Naive B cell (primary cell): ENCODE measurements around the gene CD96. TPM values are rescaled to one million over a fixed set of nuclear protein-coding genes. Genes with fewer than 3 reads are reported as not detected.
A peak's percentile ranks its signal among the peaks of the same experiment; 100 is the strongest.
"Not testable (repeated sequence)": the region's sequence is repeated elsewhere in the genome, so short reads cannot be mapped to it uniquely, and the experiment has no call there.

Experiments used
- ATAC-seq, 2 donors: fragments of 150-1000 bp; cut with Tn5 transposase; 2 replicates each; pipeline ENCODE4 v1.10.0; 2021; ENCODE audit warnings: low read depth in 2 of 2, mild to moderate bottlenecking in 2 of 2, moderate library complexity in 2 of 2
- DNase-seq: peaks from one replicate; pipeline ENCODE4 v3.0.0; 2022
- H3K27ac Mint-ChIP-seq, 6 donors: one replicate each; pipeline ENCODE4 v1.8.0; 2020 to 2022; ENCODE audit warnings: mild to moderate bottlenecking in 6 of 6, mixed read lengths in 6 of 6, moderate library complexity in 5 of 6, inconsistent platforms in 2 of 6
- H3K27me3 Mint-ChIP-seq, 3 donors: one replicate each; pipeline ENCODE4 v1.8.0; 2021 to 2022; ENCODE audit warnings: mixed read lengths in 3 of 3, mild to moderate bottlenecking in 1 of 3
- H3K36me3 Mint-ChIP-seq, 2 donors: one replicate each; pipeline ENCODE4 v1.8.0; 2020 to 2022; ENCODE audit warnings: mixed read lengths in 2 of 2, inconsistent platforms in 1 of 2, mild to moderate bottlenecking in 1 of 2
- H3K4me1 Mint-ChIP-seq, 3 donors: one replicate each; pipeline ENCODE4 v1.8.0; 2020 to 2022; ENCODE audit warnings: mixed read lengths in 3 of 3, inconsistent platforms in 1 of 3, mild to moderate bottlenecking in 1 of 3, moderate library complexity in 1 of 3
- H3K4me3 Mint-ChIP-seq, 8 donors: one replicate each; pipeline ENCODE4 v1.8.0; 2020 to 2022; ENCODE audit warnings: mild to moderate bottlenecking in 8 of 8, mixed read lengths in 8 of 8, moderate library complexity in 8 of 8, inconsistent platforms in 2 of 8
- H3K9me3 Mint-ChIP-seq, 7 donors: one replicate each; pipeline ENCODE4 v1.8.0; 2020 to 2022; ENCODE audit warnings: mixed read lengths in 7 of 7, mild to moderate bottlenecking in 5 of 7, inconsistent platforms in 2 of 7, moderate library complexity in 1 of 7
- polyA plus RNA-seq, 6 donors: library from polyadenylated mRNA; unstranded; fragments of 300-500 nt; fragmentation: Illumina TruSeq; gene quantifications; one replicate each; pipeline ENCODE4 v1.2.3, GENCODE V29; 2021; ENCODE audit warnings: low read depth in 6 of 6

CD96 gene
- polyA plus RNA-seq, 6 donors from 2014 or later: 2.0 to 154 (median 38.9) TPM

- peaks cover 8 to 17% of the 10 kb centered on the region in 2 donors for H3K36me3 Mint-ChIP-seq
- no peaks in the 10 kb centered on the region for H3K27me3 Mint-ChIP-seq
- H3K27ac Mint-ChIP-seq: peak overlapping the region in 4 of 6 donors; percentile 28 to 70 (median 49)
- DNase-seq: no peak
- peaks cover 19 to 38% (median 23%) of the 10 kb centered on the region in 3 donors for H3K4me1 Mint-ChIP-seq
- H3K4me3 Mint-ChIP-seq: peak overlapping the region in 4 of 8 donors; percentile 3 to 26 (median 8)
- ATAC-seq: no peak
- H3K9me3 Mint-ChIP-seq: peaks cover 7 to 34% (median 23%) of the 10 kb centered on the region in 7 donors
These were observed 124.2 kb downstream of the CD96 start for GRCh38 chr3:111666041-111666735.

- peaks cover 8 to 11% of the 10 kb centered on the region in 2 donors for H3K36me3 Mint-ChIP-seq
- H3K4me1 Mint-ChIP-seq: peaks cover 19 to 38% (median 23%) of the 10 kb centered on the region in 3 donors
- peak overlapping the region in 6 of 8 donors; percentile 51 to 82 (median 66) for H3K4me3 Mint-ChIP-seq
- H3K27me3 Mint-ChIP-seq: no peaks in the 10 kb centered on the region
- no peak for ATAC-seq
- H3K9me3 Mint-ChIP-seq: peaks cover 6 to 25% (median 15%) of the 10 kb centered on the region in 7 donors
- peak overlapping the region; percentile 58 to 96 (median 80) for H3K27ac Mint-ChIP-seq
- no peak for DNase-seq
These were observed 125.2 kb downstream of the CD96 start for GRCh38 chr3:111667170-111667569.

- Mint-ChIP-seq H3K4me3 (peak overlapping the region; percentile 6 to 82 (median 60)), H3K4me1 (peaks cover 19 to 35% (median 21%) of the 10 kb centered on the region in 3 donors), H3K36me3 (peaks cover 3 to 5% of the 10 kb centered on the region in 2 donors), H3K9me3 (peaks cover 1 to 20% (median 10%) of the 10 kb centered on the region in 7 donors), H3K27ac (peak overlapping the region; percentile 58 to 96 (median 80)), H3K27me3 (no peaks in the 10 kb centered on the region)
- DNase-seq (peak; percentile 84), ATAC-seq (peak; percentile 98)
These were observed 125.7 kb downstream of the CD96 start for GRCh38 chr3:111667621-111668239.

- ATAC-seq (no peak), DNase-seq (no peak)
- Mint-ChIP-seq H3K36me3 (no peaks in the 10 kb centered on the region), H3K27ac (peak overlapping the region in 4 of 6 donors; percentile 53 to 76 (median 56)), H3K9me3 (peaks cover 0 to 14% (median 7%) of the 10 kb centered on the region in 7 donors), H3K4me3 (peak overlapping the region in 1 of 8 donors; percentile 62), H3K4me1 (peaks cover 18 to 32% (median 20%) of the 10 kb centered on the region in 3 donors), H3K27me3 (no peaks in the 10 kb centered on the region)
These were observed 126.3 kb downstream of the CD96 start for GRCh38 chr3:111668326-111668725.

GRCh38 chr3:111668888-111669488, 127.0 kb downstream of the CD96 start:
- Mint-ChIP-seq H3K27ac (peak overlapping the region in 4 of 6 donors; percentile 53 to 64 (median 56)), H3K36me3 (no peaks in the 10 kb centered on the region), H3K4me3 (peak overlapping the region in 2 of 8 donors; percentile 13 to 42), H3K9me3 (peaks cover 0 to 7% (median 4%) of the 10 kb centered on the region in 7 donors), H3K4me1 (peaks cover 20 to 35% (median 26%) of the 10 kb centered on the region in 3 donors), H3K27me3 (no peaks in the 10 kb centered on the region)
- DNase-seq (peak; percentile 53), ATAC-seq (peak; percentile 18 to 20)

- Mint-ChIP-seq H3K27ac (peak overlapping the region in 1 of 6 donors; percentile 78), H3K27me3 (no peaks in the 10 kb centered on the region), H3K4me3 (no peak overlapping the region), H3K9me3 (peaks cover 0 to 5% (median 2%) of the 10 kb centered on the region in 7 donors), H3K36me3 (no peaks in the 10 kb centered on the region), H3K4me1 (peaks cover 28 to 45% (median 36%) of the 10 kb centered on the region in 3 donors)
- ATAC-seq: no peak
- DNase-seq: no peak
These were observed 128.1 kb downstream of the CD96 start for GRCh38 chr3:111669926-111670630.

GRCh38 chr3:111672461-111672860, 130.5 kb downstream of the CD96 start:
- H3K27me3 Mint-ChIP-seq, H3K36me3 Mint-ChIP-seq, DNase-seq, H3K4me3 Mint-ChIP-seq, H3K9me3 Mint-ChIP-seq, H3K27ac Mint-ChIP-seq, ATAC-seq: not testable (repeated sequence)
- H3K4me1 Mint-ChIP-seq: peaks cover 45 to 58% (median 58%) of the 10 kb centered on the region in 3 donors

GRCh38 chr3:111675846-111676210, 133.8 kb downstream of the CD96 start:
- ATAC-seq: no peak
- Mint-ChIP-seq H3K27ac (peak overlapping the region in 5 of 6 donors; percentile 21 to 89 (median 56)), H3K9me3 (no peaks in the 10 kb centered on the region), H3K36me3 (peaks cover 0 to 3% of the 10 kb centered on the region in 2 donors), H3K4me3 (peak overlapping the region; percentile 79 to 99 (median 92)), H3K27me3 (no peaks in the 10 kb centered on the region), H3K4me1 (peaks cover 41 to 54% (median 54%) of the 10 kb centered on the region in 3 donors)
- DNase-seq: no peak

- Mint-ChIP-seq H3K4me1 (peaks cover 44 to 58% (median 57%) of the 10 kb centered on the region in 3 donors), H3K27me3 (no peaks in the 10 kb centered on the region), H3K4me3 (peak overlapping the region; percentile 80 to 99 (median 92)), H3K27ac (peak overlapping the region in 3 of 6 donors; percentile 21 to 36 (median 35)), H3K36me3 (peaks cover 0 to 3% of the 10 kb centered on the region in 2 donors), H3K9me3 (no peaks in the 10 kb centered on the region)
- no peak for DNase-seq
- ATAC-seq: no peak
These were observed 134.4 kb downstream of the CD96 start for GRCh38 chr3:111676211-111677006.

GRCh38 chr3:111677007-111677392, 135.0 kb downstream of the CD96 start:
- Mint-ChIP-seq H3K36me3 (peaks cover 0 to 3% of the 10 kb centered on the region in 2 donors), H3K9me3 (no peaks in the 10 kb centered on the region), H3K27me3 (no peaks in the 10 kb centered on the region), H3K27ac (peak overlapping the region in 1 of 6 donors; percentile 36), H3K4me1 (peaks cover 47 to 64% (median 60%) of the 10 kb centered on the region in 3 donors), H3K4me3 (peak overlapping the region; percentile 64 to 98 (median 86))
- DNase-seq: no peak
- no peak for ATAC-seq

- H3K4me1 Mint-ChIP-seq: peaks cover 28 to 40% (median 33%) of the 10 kb centered on the region in 3 donors
- ATAC-seq: no peak
- no peak for DNase-seq
- peak overlapping the region in 2 of 6 donors; percentile 27 to 55 for H3K27ac Mint-ChIP-seq
- no peaks in the 10 kb centered on the region for H3K9me3 Mint-ChIP-seq
- H3K36me3 Mint-ChIP-seq: peaks cover 0 to 7% of the 10 kb centered on the region in 2 donors
- H3K27me3 Mint-ChIP-seq: no peaks in the 10 kb centered on the region
- H3K4me3 Mint-ChIP-seq: no peak overlapping the region
These were observed 139.8 kb downstream of the CD96 start for GRCh38 chr3:111681661-111682426.

GRCh38 chr3:111684640-111685039, 142.6 kb downstream of the CD96 start:
- H3K27ac Mint-ChIP-seq: peak overlapping the region in 2 of 6 donors; percentile 6 to 10
- H3K9me3 Mint-ChIP-seq: no peaks in the 10 kb centered on the region
- H3K4me3 Mint-ChIP-seq: no peak overlapping the region
- no peak for DNase-seq
- no peak for ATAC-seq
- peaks cover 0 to 7% of the 10 kb centered on the region in 2 donors for H3K36me3 Mint-ChIP-seq
- H3K27me3 Mint-ChIP-seq: no peaks in the 10 kb centered on the region
- peaks cover 15 to 31% (median 20%) of the 10 kb centered on the region in 3 donors for H3K4me1 Mint-ChIP-seq
